Measurements from ENCODE around the gene RTL1. TPM values are rescaled to one million over a fixed set of nuclear protein-coding genes. Genes with fewer than 3 reads are reported as not detected.

RTL1 gene
- total RNA-seq, 4 donors from 2014 or later = not detected

DNA sequence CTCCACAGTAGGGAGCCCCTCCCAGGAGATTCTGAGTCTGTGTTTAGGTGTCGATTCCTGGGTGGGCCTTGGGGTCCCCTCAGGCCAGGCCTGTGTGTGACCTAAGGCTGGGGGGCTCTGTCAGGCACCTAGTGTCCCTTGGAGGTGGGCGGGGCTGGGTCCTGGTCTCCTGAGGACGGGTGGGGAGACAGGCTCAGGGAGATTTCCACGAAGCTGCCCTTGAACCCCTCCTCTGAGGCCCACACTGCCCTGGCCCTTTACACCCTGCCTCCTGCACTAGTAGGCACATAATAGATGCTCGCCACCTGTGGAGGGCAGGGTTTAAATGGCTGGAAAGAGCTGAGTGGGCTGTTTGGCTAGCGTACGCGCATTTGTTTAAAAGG is 44.7 kb downstream of the RTL1 start:
- H3K27ac ChIP-seq = no peak overlapping the region
- no peak for DNase-seq
- H3K4me3 ChIP-seq = no peak overlapping the region
- H3K27me3 ChIP-seq = no peaks in the 10 kb centered on the region
- H3K36me3 ChIP-seq = no peaks in the 10 kb centered on the region
- TF ChIP-seq POLR2A (IDR thresholded peaks at IDR 0.05) = no peak
- TF ChIP-seq, protein P1, sequence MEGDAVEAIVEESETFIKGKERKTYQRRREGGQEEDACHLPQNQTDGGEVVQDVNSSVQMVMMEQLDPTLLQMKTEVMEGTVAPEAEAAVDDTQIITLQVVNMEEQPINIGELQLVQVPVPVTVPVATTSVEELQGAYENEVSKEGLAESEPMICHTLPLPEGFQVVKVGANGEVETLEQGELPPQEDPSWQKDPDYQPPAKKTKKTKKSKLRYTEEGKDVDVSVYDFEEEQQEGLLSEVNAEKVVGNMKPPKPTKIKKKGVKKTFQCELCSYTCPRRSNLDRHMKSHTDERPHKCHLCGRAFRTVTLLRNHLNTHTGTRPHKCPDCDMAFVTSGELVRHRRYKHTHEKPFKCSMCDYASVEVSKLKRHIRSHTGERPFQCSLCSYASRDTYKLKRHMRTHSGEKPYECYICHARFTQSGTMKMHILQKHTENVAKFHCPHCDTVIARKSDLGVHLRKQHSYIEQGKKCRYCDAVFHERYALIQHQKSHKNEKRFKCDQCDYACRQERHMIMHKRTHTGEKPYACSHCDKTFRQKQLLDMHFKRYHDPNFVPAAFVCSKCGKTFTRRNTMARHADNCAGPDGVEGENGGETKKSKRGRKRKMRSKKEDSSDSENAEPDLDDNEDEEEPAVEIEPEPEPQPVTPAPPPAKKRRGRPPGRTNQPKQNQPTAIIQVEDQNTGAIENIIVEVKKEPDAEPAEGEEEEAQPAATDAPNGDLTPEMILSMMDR (IDR thresholded peaks at IDR 0.05) = no peak
- H3K9me3 ChIP-seq = no peaks in the 10 kb centered on the region
- H3K4me1 ChIP-seq = no peaks in the 10 kb centered on the region

DNA sequence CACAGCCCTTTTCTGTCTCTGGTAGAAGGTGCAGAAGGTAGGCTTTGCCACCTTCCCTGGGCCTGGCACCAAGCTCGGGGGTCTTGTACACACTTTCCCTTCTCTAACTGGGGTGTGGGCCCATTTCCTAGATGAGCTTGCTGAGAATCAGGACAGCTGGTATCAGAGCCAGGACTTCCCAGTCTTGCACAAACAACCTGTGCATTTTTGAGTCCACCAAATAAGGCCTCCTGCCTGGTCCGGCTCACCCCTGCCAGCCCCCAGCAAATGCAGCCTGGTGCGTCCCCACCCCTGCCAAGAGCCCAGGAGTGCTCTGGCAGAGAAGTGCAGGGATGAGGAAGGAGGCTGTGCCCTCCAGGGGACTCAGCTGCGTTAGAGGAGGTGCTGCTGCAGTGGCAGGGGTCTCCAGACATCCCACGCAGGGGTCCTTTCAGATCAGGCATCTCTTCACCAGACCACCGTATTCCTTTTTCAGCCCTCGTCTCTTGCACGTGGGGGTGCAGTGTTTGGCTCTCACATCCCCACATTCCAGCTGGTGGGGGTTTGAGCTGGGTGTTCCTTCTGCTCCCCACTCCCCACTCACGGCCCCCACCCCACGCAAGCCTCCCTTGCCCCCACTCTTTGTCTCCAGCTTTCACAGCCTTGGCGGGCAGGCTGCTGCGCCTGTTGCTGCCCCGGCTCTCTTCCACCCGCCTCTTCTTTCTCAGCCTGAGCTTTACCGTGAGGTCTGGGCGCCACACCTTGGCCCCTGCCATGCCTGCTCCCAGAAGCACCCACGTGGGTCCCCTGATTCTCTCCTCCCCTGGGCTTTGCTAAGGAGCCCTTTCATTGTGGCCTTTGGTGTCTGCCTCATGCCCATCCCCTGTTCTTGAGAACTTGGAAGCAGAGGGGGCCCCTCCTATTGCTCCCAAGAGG is 45.3 kb downstream of the RTL1 start:
- Histone ChIP-seq H3K4me1 (no peaks in the 10 kb centered on the region), H3K27ac (no peak overlapping the region), H3K4me3 (no peak overlapping the region), H3K27me3 (no peaks in the 10 kb centered on the region), H3K36me3 (no peaks in the 10 kb centered on the region), H3K9me3 (no peaks in the 10 kb centered on the region)
- TF ChIP-seq, protein P1 (IDR thresholded peaks at IDR 0.05) = no peak
- TF ChIP-seq POLR2A (IDR thresholded peaks at IDR 0.05) = no peak
- no peak for DNase-seq

DNA sequence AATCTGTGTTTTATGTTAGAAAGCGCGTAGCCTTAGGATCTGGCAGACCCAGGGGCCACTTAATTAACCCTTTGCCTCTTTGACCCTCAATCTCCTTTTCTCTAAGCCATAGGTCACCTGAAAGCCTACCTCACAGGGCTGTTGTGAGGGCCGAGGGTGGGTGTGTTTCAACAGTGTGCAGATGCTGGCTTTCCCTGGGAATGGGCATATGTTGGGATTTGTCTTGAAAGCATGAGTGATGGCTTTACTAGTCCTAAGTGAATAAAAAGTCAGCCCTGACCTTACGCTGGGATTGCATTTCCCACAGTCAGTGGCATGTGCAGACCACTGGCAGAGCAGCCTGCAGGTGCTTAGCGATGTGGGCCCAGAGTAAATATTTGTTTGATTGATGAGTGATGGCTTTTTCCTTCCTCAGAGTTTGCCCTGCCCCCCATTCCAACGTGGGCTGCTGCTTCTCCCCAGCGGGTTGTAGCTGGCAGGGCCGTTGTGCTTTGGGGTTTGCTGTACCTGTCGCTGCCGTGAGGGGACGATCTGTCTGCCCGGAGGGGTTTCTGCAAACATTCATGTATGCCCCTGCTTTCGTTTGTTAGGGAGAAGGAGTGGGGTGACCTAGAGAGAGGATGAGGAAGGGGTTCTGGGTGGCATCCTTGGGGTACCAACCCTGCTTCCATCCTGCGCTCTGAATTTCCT is 46.1 kb downstream of the RTL1 start:
- TF ChIP-seq, protein P1 (IDR thresholded peaks at IDR 0.05) = no peak
- no peak for TF ChIP-seq POLR2A (IDR thresholded peaks at IDR 0.05)
- DNase-seq = no peak
- H3K27me3 ChIP-seq = no peaks in the 10 kb centered on the region
- no peaks in the 10 kb centered on the region for H3K9me3 ChIP-seq
- H3K4me1 ChIP-seq = no peaks in the 10 kb centered on the region
- no peak overlapping the region for H3K4me3 ChIP-seq
- no peaks in the 10 kb centered on the region for H3K36me3 ChIP-seq
- H3K27ac ChIP-seq = no peak overlapping the region

DNA sequence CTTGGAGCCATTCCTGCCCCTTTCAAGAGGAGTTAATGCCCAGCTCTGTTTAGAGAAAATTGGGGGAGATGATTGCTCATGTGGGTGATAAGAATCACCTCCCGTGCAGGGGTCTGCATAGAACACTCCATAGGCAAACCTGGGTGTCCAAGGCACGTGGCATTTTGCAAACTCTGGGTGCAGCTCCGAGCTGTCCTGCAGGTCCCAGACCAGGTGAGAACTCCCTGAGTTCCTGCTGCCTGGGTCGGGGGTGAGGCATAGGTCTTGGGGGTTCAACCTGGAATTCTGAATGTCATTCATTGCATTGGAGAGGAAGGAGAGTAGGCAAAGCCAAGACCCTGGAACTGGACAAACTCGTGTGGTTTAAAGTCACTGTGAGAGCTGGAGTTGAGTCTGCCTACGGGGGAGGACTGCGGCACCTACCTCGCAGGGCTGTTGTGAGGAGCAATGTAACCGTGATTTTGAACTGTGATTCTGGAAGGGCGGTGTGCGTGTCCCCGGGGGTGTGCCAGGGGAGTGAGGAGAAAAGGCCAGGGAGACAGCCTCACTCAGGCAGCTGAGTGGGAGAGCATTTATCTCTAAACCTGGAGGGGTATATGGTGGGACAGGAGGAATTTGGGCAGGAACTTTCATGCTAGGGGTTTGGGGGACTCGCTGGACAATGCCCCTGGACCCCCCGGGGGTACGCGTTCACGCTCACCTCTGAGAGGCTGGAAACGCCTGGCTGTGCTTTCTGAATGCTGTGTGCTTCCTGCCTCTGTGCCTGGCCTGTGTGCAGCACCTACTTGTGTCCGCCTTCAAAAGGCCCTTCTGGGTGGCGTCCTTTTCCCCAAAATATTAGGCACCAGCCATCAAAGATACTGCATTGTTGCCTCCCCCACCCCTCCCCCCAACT is 47.2 kb downstream of the RTL1 start:
- DNase-seq = peak in 1 of 3 donors; percentile 22
- TF ChIP-seq, protein P1 (IDR thresholded peaks at IDR 0.05) = no peak
- no peak for TF ChIP-seq POLR2A (IDR thresholded peaks at IDR 0.05)

DNA sequence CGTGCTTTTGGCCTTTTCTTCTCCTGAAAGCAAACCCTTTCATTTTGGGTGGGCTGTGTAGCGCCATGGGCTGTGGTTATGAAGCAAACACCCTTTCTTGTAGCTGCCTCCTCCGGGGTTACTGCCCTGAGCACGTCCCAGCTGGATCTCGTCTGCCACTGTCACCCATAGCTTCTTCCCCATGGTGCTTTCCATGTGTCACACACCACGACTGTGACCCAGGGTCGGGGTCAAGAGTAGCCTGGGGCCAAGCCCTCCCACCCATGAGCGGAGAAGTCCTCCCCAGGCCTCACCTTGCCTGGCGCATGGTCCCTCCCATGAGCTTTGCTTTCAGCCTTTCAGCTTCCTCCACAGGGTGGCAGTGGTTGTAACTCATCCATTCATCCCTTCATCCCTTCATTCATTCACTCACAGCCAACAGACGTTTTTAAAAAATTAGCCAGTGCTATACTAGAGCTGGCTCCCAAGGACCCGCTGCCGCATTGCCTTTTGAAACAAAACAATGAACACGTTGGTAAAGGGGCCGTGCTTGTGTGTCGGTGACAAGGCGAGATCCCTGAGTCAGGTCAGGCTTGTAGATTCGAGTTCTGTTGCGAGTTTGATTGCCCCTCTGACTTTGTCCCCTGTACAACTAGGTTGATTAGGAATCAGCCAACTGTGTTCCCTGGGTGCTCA is 48.1 kb downstream of the RTL1 start:
- DNase-seq = peak in 1 of 3 donors; percentile 13
- H3K9me3 ChIP-seq = no peaks in the 10 kb centered on the region
- no peak overlapping the region for H3K27ac ChIP-seq
- no peaks in the 10 kb centered on the region for H3K36me3 ChIP-seq
- no peaks in the 10 kb centered on the region for H3K27me3 ChIP-seq
- no peak overlapping the region for H3K4me3 ChIP-seq
- TF ChIP-seq POLR2A (IDR thresholded peaks at IDR 0.05) = no peak
- TF ChIP-seq, protein P1 (IDR thresholded peaks at IDR 0.05) = no peak
- H3K4me1 ChIP-seq = no peaks in the 10 kb centered on the region

More for the DNA sequence above, 47.2 kb downstream of the RTL1 start:
- H3K36me3 ChIP-seq = no peaks in the 10 kb centered on the region
- H3K4me1 ChIP-seq = no peaks in the 10 kb centered on the region
- no peaks in the 10 kb centered on the region for H3K27me3 ChIP-seq
- H3K27ac ChIP-seq = no peak overlapping the region
- H3K4me3 ChIP-seq = no peak overlapping the region
- H3K9me3 ChIP-seq = no peaks in the 10 kb centered on the region

Measured in Peyer's patch (tissue), 4 donors.